ENCODE measurements around the gene ATP5F1D.
"Not testable (repeated sequence)": the region's sequence is repeated elsewhere in the genome, so short reads cannot be mapped to it uniquely, and the experiment has no call there.

Gene ATP5F1D

DNA sequence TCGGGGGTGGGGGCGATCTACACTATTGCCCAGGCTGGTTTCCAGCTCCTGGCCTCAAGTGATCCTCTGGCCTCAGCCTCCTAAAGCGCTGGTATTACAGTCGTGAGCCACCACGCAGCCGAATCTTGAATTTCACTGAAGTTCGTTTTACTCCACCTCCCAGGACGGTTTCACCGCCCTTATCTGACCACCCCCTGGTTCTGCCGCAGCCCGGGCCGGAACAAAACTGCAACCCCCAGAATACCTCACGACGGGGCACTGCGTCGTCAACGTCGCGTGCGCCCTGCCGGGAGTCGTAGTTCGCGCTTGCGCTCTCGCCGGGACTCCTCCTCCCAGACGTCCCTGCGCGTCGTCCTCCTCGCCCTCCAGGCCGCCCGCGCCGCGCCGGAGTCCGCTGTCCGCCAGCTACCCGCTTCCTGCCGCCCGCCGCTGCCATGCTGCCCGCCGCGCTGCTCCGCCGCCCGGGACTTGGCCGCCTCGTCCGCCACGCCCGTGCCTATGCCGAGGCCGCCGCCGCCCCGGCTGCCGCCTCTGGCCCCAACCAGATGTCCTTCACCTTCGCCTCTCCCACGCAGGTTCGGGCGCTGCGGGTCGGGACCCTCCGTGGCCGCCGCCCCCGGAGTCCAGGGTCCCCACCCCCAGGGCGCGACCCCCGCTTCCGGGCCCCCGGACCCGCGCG, at the start of gene ATP5F1D:
TSS of gene ATP5F1D (plus strand) at position 335 of the 679 bp plus-strand sequence. CDS start at position 435, 100 bp downstream.
- H3K4me3 ChIP-seq (ENCODE audit: low read depth in 1 of 2, low read length in 2 of 2) = peak within 1 kb of the TSS; percentile 64 to 79
- H3K9me3 ChIP-seq (ENCODE audit: low read length) = no peaks in the 10 kb centered on the region
- peaks cover 0 to under 1% of the 10 kb centered on the region in 2 donors for H3K27me3 ChIP-seq (ENCODE audit: control insufficient read depth in 1 of 2, insufficient read depth in 2 of 2, low read length in 2 of 2)
- peak within 1 kb of the TSS; percentile 21 for H3K9ac ChIP-seq (ENCODE audit: low read length)
- H3K27ac ChIP-seq (ENCODE audit: low read depth, low read length) = peak within 1 kb of the TSS; percentile 97
- H3K36me3 ChIP-seq (ENCODE audit: insufficient read depth, low read length) = peaks cover 4% of the 10 kb centered on the region
- H3K4me1 ChIP-seq (ENCODE audit: insufficient read depth, low read length) = peaks cover 55% of the 10 kb centered on the region

GRCh38 chr19:1199531-1199930, 42.0 kb upstream of the ATP5F1D start:
- Histone ChIP-seq H3K9me3 (ENCODE audit: low read length) (no peaks in the 10 kb centered on the region), H3K4me1 (ENCODE audit: insufficient read depth, low read length) (no peaks in the 10 kb centered on the region), H3K9ac (ENCODE audit: low read length) (no peak overlapping the region), H3K27ac (ENCODE audit: low read depth, low read length) (no peak overlapping the region), H3K4me3 (ENCODE audit: low read depth in 1 of 2, low read length in 2 of 2) (no peak overlapping the region), H3K27me3 (ENCODE audit: control insufficient read depth in 1 of 2, insufficient read depth in 2 of 2, low read length in 2 of 2) (no peaks in the 10 kb centered on the region), H3K36me3 (ENCODE audit: insufficient read depth, low read length) (no peaks in the 10 kb centered on the region)

- not testable (repeated sequence) for H3K9ac ChIP-seq (ENCODE audit: low read length); H3K9me3 ChIP-seq (ENCODE audit: low read length); H3K36me3 ChIP-seq (ENCODE audit: insufficient read depth, low read length); H3K4me3 ChIP-seq (ENCODE audit: low read depth in 1 of 2, low read length in 2 of 2); H3K27me3 ChIP-seq (ENCODE audit: control insufficient read depth in 1 of 2, insufficient read depth in 2 of 2, low read length in 2 of 2); H3K27ac ChIP-seq (ENCODE audit: low read depth, low read length); H3K4me1 ChIP-seq (ENCODE audit: insufficient read depth, low read length)
Observed at GRCh38 chr19:1200614-1201013, 40.9 kb upstream of the ATP5F1D start.

DNA sequence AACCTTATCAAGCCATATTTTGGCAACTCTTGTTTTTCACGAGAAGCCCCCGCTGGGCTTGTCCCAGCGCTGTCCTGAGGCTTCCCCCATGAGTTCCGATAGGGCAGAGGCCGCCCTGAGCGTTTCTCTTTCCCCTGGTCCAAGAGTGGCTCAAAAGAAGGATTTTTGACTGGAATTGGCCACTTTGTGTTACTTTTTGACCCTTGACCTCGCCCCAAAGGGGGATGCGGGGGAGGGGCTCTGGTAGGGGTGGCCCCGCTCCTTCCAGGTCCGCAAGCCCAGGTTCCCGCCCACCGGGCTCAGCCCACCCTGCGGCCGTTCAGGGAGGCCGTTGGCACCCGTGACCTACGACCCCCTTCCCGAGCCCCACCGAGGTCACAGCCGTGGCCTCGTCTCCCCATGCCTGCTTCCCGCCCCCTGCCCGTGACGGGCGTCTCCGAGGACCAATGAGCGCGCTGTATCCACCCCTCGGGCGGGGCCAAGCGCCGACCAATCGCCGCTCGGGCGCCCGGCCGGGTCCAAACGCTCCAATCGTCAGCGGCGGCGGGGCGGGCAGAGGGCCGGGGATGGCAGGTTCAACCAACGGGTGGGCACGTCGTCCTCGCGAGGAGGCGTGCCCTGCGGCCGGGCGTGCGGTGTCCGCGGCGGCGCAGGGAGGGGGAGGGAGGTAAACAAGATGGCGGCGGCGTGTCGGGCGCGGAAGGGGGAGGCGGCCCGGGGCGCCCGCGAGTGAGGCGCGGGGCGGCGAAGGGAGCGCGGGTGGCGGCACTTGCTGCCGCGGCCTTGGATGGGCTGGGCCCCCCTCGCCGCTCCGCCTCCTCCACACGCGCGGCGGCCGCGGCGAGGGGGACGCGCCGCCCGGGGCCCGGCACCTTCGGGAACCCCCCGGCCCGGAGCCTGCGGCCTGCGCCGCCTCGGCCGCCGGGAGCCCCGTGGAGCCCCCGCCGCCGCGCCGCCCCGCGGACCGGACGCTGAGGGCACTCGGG, 36.1 kb upstream of the ATP5F1D start, which contains the start of gene STK11:
TSS of gene STK11 (plus strand) at position 665 of the 986 bp plus-strand sequence. CDS start 1,136 bp downstream, outside the sequence.
- H3K4me1 ChIP-seq (ENCODE audit: insufficient read depth, low read length) = peaks cover 23% of the 10 kb centered on the region
- H3K9me3 ChIP-seq (ENCODE audit: low read length) = no peaks in the 10 kb centered on the region
- peaks cover 5% of the 10 kb centered on the region for H3K36me3 ChIP-seq (ENCODE audit: insufficient read depth, low read length)
- no peaks in the 10 kb centered on the region for H3K27me3 ChIP-seq (ENCODE audit: control insufficient read depth in 1 of 2, insufficient read depth in 2 of 2, low read length in 2 of 2)
- H3K4me3 ChIP-seq (ENCODE audit: low read depth in 1 of 2, low read length in 2 of 2) = peak within 1 kb of the TSS; percentile 84 to 85
- H3K27ac ChIP-seq (ENCODE audit: low read depth, low read length) = peak within 1 kb of the TSS; percentile 96
- H3K9ac ChIP-seq (ENCODE audit: low read length) = peak within 1 kb of the TSS; percentile 61

DNA sequence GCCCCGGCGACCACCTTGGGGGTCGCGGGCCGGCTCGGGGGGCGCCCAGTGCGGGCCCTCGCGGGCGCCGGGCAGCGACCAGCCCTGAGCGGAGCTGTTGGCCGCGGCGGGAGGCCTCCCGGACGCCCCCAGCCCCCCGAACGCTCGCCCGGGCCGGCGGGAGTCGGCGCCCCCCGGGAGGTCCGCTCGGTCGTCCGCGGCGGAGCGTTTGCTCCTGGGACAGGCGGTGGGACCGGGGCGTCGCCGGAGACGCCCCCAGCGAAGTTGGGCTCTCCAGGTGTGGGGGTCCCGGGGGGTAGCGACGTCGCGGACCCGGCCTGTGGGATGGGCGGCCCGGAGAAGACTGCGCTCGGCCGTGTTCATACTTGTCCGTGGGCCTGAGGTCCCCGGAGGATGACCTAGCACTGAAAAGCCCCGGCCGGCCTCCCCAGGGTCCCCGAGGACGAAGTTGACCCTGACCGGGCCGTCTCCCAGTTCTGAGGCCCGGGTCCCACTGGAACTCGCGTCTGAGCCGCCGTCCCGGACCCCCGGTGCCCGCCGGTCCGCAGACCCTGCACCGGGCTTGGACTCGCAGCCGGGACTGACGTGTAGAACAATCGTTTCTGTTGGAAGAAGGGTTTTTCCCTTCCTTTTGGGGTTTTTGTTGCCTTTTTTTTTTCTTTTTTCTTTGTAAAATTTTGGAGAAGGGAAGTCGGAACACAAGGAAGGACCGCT, 35.2 kb upstream of the ATP5F1D start:
- Histone ChIP-seq H3K36me3 (ENCODE audit: insufficient read depth, low read length) (peaks cover 5% of the 10 kb centered on the region), H3K9ac (ENCODE audit: low read length) (peak overlapping the region; percentile 61), H3K27me3 (ENCODE audit: control insufficient read depth in 1 of 2, insufficient read depth in 2 of 2, low read length in 2 of 2) (no peaks in the 10 kb centered on the region), H3K9me3 (ENCODE audit: low read length) (no peaks in the 10 kb centered on the region), H3K4me3 (ENCODE audit: low read depth in 1 of 2, low read length in 2 of 2) (peak overlapping the region; percentile 80 to 84), H3K4me1 (ENCODE audit: insufficient read depth, low read length) (peaks cover 23% of the 10 kb centered on the region), H3K27ac (ENCODE audit: low read depth, low read length) (peak overlapping the region; percentile 96)

DNA sequence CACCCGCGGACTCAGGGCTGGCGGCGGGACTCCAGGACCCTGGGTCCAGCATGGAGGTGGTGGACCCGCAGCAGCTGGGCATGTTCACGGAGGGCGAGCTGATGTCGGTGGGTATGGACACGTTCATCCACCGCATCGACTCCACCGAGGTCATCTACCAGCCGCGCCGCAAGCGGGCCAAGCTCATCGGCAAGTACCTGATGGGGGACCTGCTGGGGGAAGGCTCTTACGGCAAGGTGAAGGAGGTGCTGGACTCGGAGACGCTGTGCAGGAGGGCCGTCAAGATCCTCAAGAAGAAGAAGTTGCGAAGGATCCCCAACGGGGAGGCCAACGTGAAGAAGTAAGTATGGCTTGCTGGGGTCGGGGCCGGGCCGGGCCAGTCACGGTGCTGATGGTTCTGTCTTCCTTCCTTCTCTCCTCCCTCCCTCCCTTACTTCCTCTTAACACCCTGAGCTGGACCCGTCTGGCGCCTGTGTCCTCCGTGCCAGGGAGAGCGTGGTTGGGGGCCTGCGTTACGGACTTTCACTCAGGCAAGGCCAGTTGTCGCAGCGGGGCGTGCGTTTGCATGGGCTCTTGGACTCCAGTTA, 34.6 kb upstream of the ATP5F1D start:
- Histone ChIP-seq H3K9ac (ENCODE audit: low read length) (peak overlapping the region; percentile 61), H3K4me3 (ENCODE audit: low read depth in 1 of 2, low read length in 2 of 2) (peak overlapping the region; percentile 80 to 84), H3K9me3 (ENCODE audit: low read length) (no peaks in the 10 kb centered on the region), H3K4me1 (ENCODE audit: insufficient read depth, low read length) (peaks cover 23% of the 10 kb centered on the region), H3K36me3 (ENCODE audit: insufficient read depth, low read length) (peaks cover 5% of the 10 kb centered on the region), H3K27ac (ENCODE audit: low read depth, low read length) (peak overlapping the region; percentile 96), H3K27me3 (ENCODE audit: control insufficient read depth in 1 of 2, insufficient read depth in 2 of 2, low read length in 2 of 2) (no peaks in the 10 kb centered on the region)

- peaks cover 32% of the 10 kb centered on the region for H3K4me1 ChIP-seq (ENCODE audit: insufficient read depth, low read length)
- not testable (repeated sequence) for H3K27me3 ChIP-seq (ENCODE audit: control insufficient read depth in 1 of 2, insufficient read depth in 2 of 2, low read length in 2 of 2); H3K9ac ChIP-seq (ENCODE audit: low read length); H3K9me3 ChIP-seq (ENCODE audit: low read length); H3K36me3 ChIP-seq (ENCODE audit: insufficient read depth, low read length); H3K4me3 ChIP-seq (ENCODE audit: low read depth in 1 of 2, low read length in 2 of 2)
- peak overlapping the region; percentile 24 for H3K27ac ChIP-seq (ENCODE audit: low read depth, low read length)
Observed at GRCh38 chr19:1208830-1209229, 32.7 kb upstream of the ATP5F1D start.

DNA sequence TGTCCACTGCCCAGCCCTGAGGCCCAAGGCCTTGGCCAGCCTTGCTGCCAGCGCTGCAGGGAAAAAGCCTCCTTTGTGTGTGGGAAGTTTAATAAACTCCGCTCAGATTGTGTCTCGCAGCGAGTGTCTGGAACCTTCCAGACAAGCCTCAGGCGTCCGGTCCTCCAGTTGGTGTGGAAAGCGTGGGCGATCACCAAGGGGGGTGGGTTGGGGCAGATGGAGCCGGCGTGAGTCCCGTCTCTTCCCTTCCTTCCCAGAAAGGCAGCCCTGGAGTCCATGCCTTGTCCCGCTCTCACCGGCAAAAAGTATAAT, 31.4 kb upstream of the ATP5F1D start:
- H3K36me3 ChIP-seq (ENCODE audit: insufficient read depth, low read length) = peaks cover 5% of the 10 kb centered on the region
- H3K4me1 ChIP-seq (ENCODE audit: insufficient read depth, low read length) = peaks cover 42% of the 10 kb centered on the region
- no peak overlapping the region for H3K9ac ChIP-seq (ENCODE audit: low read length)
- no peak overlapping the region for H3K4me3 ChIP-seq (ENCODE audit: low read depth in 1 of 2, low read length in 2 of 2)
- H3K27me3 ChIP-seq (ENCODE audit: control insufficient read depth in 1 of 2, insufficient read depth in 2 of 2, low read length in 2 of 2) = no peaks in the 10 kb centered on the region
- H3K9me3 ChIP-seq (ENCODE audit: low read length) = no peaks in the 10 kb centered on the region
- H3K27ac ChIP-seq (ENCODE audit: low read depth, low read length) = no peak overlapping the region

DNA sequence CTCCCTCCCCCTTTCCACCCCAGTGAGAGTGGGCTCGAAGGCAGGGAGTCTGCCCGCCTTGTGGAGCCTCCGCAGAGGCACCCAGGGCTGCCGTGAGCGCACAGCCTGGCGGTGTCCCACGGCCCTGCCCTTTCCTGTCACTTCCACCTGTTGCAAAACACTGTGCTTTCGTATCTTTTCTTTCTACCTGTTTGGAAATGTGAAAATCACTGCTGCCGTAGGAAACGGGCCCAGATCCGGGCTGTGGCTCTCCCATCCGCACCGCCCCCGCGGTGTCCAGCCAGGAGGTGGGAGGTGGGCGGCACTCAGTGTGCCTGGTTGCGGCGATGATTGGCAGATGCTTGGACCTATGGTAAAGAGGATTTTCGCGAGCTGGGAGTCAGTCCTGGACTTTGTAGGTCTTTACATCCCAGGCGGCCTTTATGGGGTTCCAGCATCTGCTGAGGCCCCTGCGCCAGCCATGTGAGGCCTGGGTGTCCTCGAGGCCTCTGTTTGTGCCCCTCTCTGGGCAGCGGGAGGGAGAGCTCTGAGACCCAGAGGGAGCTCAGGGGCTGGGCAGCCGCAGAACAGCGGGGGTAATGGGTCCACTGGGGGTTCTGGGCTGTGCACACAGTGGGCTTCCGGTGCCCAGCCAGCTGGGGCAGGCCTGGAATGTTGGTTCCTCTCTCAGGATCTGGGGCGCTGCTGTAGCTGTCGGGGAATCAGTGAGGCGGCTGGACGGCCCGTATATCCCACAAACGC, 29.9 kb upstream of the ATP5F1D start:
- Histone ChIP-seq H3K36me3 (ENCODE audit: insufficient read depth, low read length) (peaks cover 5% of the 10 kb centered on the region), H3K9ac (ENCODE audit: low read length) (no peak overlapping the region), H3K27ac (ENCODE audit: low read depth, low read length) (no peak overlapping the region), H3K4me3 (ENCODE audit: low read depth in 1 of 2, low read length in 2 of 2) (no peak overlapping the region), H3K4me1 (ENCODE audit: insufficient read depth, low read length) (peaks cover 55% of the 10 kb centered on the region), H3K9me3 (ENCODE audit: low read length) (no peaks in the 10 kb centered on the region), H3K27me3 (ENCODE audit: control insufficient read depth in 1 of 2, insufficient read depth in 2 of 2, low read length in 2 of 2) (no peaks in the 10 kb centered on the region)

GRCh38 chr19:1213391-1214286, 27.9 kb upstream of the ATP5F1D start:
- H3K36me3 ChIP-seq (ENCODE audit: insufficient read depth, low read length) = peaks cover 5% of the 10 kb centered on the region
- H3K9ac ChIP-seq (ENCODE audit: low read length) = peak overlapping the region; percentile 57
- peak overlapping the region; percentile 81 for H3K27ac ChIP-seq (ENCODE audit: low read depth, low read length)
- H3K27me3 ChIP-seq (ENCODE audit: control insufficient read depth in 1 of 2, insufficient read depth in 2 of 2, low read length in 2 of 2) = no peaks in the 10 kb centered on the region
- no peaks in the 10 kb centered on the region for H3K9me3 ChIP-seq (ENCODE audit: low read length)
- H3K4me1 ChIP-seq (ENCODE audit: insufficient read depth, low read length) = peaks cover 63% of the 10 kb centered on the region
- H3K4me3 ChIP-seq (ENCODE audit: low read depth in 1 of 2, low read length in 2 of 2) = peak overlapping the region in 1 of 2 donors; percentile 24
